Stomach smooth muscle (tissue), 2 donors: Measurements from ENCODE around the gene ZNF155.
"Not testable (repeated sequence)": the region's sequence is repeated elsewhere in the genome, so short reads cannot be mapped to it uniquely, and the experiment has no call there.

ENCODE experiments used
- H3K27ac ChIP-seq: one replicate; pipeline ENCODE4 v1.7.0; 2013; ENCODE audit warnings: mild to moderate bottlenecking, low read length, inconsistent platforms
- H3K27me3 ChIP-seq, 2 donors: one replicate each; pipeline ENCODE4 v1.7.0; 2013; ENCODE audit warnings: low read length in 2 of 2; ENCODE audit not compliant: insufficient read depth in 2 of 2, control insufficient read depth in 1 of 2
- H3K36me3 ChIP-seq, 2 donors: one replicate each; pipeline ENCODE4 v1.7.0; 2013; ENCODE audit warnings: low read length in 2 of 2; ENCODE audit not compliant: control insufficient read depth in 2 of 2, insufficient read depth in 2 of 2
- H3K4me1 ChIP-seq: one replicate; pipeline ENCODE4 v1.7.0; 2013; ENCODE audit warnings: low read length; ENCODE audit not compliant: control insufficient read depth, insufficient read depth
- H3K4me3 ChIP-seq, 2 donors: one replicate each; pipeline ENCODE4 v1.7.0; 2013; ENCODE audit warnings: low read length in 2 of 2
- H3K9ac ChIP-seq, 2 donors: one replicate each; pipeline ENCODE4 v1.7.0; 2013; ENCODE audit warnings: low read length in 2 of 2, mild to moderate bottlenecking in 1 of 2
- H3K9me3 ChIP-seq, 2 donors: one replicate each; pipeline ENCODE4 v1.7.0; 2013; ENCODE audit warnings: low read length in 2 of 2; ENCODE audit not compliant: control insufficient read depth in 2 of 2
- donor health status: healthy.
- donor health status: Pancreatic carcinoma.

The ZNF155 gene

DNA sequence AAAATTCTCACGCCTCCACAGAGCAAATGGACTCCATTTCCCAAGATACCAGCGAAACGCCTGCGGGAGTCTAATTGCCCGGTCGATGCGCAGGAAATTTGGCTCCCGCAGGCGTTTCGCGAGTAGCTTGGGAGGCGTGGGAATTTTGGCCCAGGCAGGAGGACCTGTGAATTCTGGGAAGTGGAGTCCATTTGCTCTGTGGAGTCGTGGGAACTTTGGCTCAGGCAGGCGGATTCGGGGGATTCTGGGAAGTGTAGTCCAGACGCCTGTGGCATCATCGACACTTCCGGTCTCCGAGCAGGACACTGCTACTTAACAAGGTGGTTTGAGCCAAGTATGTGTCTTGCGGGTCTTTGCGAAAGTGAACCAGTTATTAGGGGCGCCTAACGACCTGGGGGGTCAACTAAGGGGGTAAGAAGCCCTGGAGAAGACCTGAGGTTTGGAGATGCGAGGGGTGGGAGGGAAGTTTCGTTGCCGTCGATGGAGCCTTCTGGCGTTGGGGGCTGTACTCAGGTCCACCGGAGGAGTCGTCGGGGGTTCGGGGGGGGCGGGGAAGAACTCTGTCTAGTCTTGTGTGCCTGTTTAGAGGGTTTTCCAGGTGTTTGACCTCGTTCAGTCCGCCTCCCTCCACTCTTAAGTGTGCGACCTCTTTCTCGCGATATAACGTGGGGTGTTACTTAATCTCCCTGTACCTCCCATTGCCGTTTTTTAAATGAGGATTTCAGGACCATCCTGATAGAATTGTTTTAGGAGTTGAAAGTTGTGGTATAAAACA, at the start of gene ZNF155:
ZNF155 (plus strand) TSS at position 277 of the 775 bp plus-strand sequence. CDS start 4,356 bp downstream, outside the sequence.
- peaks cover 10 to 12% of the 10 kb centered on the region in 2 donors for H3K9me3 ChIP-seq
- no peaks in the 10 kb centered on the region for H3K4me1 ChIP-seq
- H3K27ac ChIP-seq: peak within 1 kb of the TSS; percentile 42
- H3K36me3 ChIP-seq: peaks cover 5 to 8% of the 10 kb centered on the region in 2 donors
- H3K27me3 ChIP-seq: no peaks in the 10 kb centered on the region
- peak within 1 kb of the TSS; percentile 82 to 95 for H3K4me3 ChIP-seq
- peak within 1 kb of the TSS; percentile 55 to 69 for H3K9ac ChIP-seq

GRCh38 chr19:43934985-43935708, 48.8 kb upstream of the ZNF155 start, which contains the start of gene ZNF45:
Gene ZNF45 (minus strand): TSS chr19:43935282. CDS start chr19:43922185, 13,097 bp downstream.
- Histone ChIP-seq H3K9me3 (no peaks in the 10 kb centered on the region), H3K36me3 (peaks cover 19 to 25% of the 10 kb centered on the region in 2 donors), H3K4me1 (peaks cover 8% of the 10 kb centered on the region), H3K4me3 (peak within 1 kb of the TSS; percentile 81 to 89), H3K9ac (peak within 1 kb of the TSS; percentile 90), H3K27ac (peak within 1 kb of the TSS; percentile 74), H3K27me3 (no peaks in the 10 kb centered on the region)

GRCh38 chr19:43936188-43936587, 47.8 kb upstream of the ZNF155 start:
- H3K27me3 ChIP-seq: no peaks in the 10 kb centered on the region
- no peak overlapping the region for H3K27ac ChIP-seq
- no peaks in the 10 kb centered on the region for H3K9me3 ChIP-seq
- no peak overlapping the region for H3K4me3 ChIP-seq
- H3K9ac ChIP-seq: no peak overlapping the region
- H3K4me1 ChIP-seq: peaks cover 8% of the 10 kb centered on the region
- H3K36me3 ChIP-seq: peaks cover 11 to 16% of the 10 kb centered on the region in 2 donors

DNA sequence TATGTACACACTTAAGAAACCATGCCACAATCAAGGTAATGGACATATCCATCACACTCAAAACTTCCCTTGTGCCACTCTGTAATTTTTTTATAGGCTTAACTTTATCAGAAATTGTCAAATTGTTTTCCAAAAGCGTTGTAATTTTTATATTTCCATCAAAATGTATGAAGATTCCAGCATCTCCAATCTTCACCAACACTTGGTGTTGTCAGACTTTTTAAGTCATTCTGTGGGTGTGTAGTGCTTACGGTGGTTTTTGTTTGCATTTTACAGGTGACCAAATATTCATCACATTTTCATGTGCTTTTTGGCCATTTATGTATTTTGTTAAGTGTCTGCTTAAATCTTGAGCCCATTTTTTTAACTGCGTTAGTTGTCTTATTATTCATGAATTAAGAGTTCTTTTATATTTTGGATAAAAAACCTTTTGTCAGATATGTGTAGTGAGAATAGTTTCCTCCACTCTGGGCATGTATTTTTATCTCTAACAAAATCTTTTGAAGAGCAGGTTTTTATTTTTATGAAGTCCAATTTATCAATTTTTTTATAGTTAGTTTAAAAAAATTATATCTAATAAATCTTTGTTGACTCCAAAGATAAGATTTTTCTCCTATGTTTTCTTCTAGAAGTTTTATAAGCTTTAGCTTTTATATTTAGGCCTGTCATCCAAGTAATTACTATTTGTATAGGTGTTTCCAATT, 44.3 kb upstream of the ZNF155 start:
- Histone ChIP-seq H3K27ac (no peak overlapping the region), H3K9ac (no peak overlapping the region), H3K4me1 (no peaks in the 10 kb centered on the region), H3K9me3 (no peaks in the 10 kb centered on the region), H3K27me3 (no peaks in the 10 kb centered on the region), H3K36me3 (no peaks in the 10 kb centered on the region), H3K4me3 (no peak overlapping the region)

GRCh38 chr19:43940719-43941118, 43.3 kb upstream of the ZNF155 start:
- Histone ChIP-seq H3K36me3 (no peaks in the 10 kb centered on the region), H3K27ac (no peak overlapping the region), H3K9ac (no peak overlapping the region), H3K4me1 (no peaks in the 10 kb centered on the region), H3K27me3 (no peaks in the 10 kb centered on the region), H3K4me3 (no peak overlapping the region), H3K9me3 (no peaks in the 10 kb centered on the region)

DNA sequence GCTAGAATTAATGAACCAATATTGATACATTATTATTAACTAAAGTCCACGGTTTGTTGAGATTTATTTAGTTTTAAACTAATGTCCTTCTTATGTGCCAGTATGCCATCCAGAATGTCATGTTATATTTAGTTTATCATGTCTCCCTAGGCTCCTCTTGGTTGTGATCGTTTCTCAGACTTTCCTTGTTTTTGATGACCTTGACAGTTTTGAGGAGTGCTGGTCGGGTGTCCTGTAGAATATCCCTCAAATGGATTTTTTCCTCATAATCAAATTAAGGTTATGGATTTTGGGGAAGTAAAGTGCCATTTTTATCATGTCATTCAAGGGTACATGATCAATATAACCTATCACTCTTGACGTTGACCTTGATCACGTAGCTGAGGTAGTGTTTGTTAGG, 42.8 kb upstream of the ZNF155 start:
- no peak overlapping the region for H3K4me3 ChIP-seq
- H3K4me1 ChIP-seq: no peaks in the 10 kb centered on the region
- H3K9me3 ChIP-seq: no peaks in the 10 kb centered on the region
- H3K36me3 ChIP-seq: no peaks in the 10 kb centered on the region
- no peak overlapping the region for H3K9ac ChIP-seq
- H3K27me3 ChIP-seq: no peaks in the 10 kb centered on the region
- no peak overlapping the region for H3K27ac ChIP-seq

GRCh38 chr19:43947412-43947811, 36.6 kb upstream of the ZNF155 start:
- not testable (repeated sequence) for H3K4me1 ChIP-seq, H3K9me3 ChIP-seq, H3K4me3 ChIP-seq, H3K9ac ChIP-seq, H3K27ac ChIP-seq, H3K27me3 ChIP-seq, H3K36me3 ChIP-seq

GRCh38 chr19:43949803-43950202, 34.2 kb upstream of the ZNF155 start:
- not testable (repeated sequence) for H3K4me3 ChIP-seq, H3K9ac ChIP-seq, H3K27ac ChIP-seq, H3K36me3 ChIP-seq, H3K27me3 ChIP-seq, H3K4me1 ChIP-seq
- H3K9me3 ChIP-seq: peaks cover 5 to 11% of the 10 kb centered on the region in 2 donors

- Histone ChIP-seq H3K27me3 (no peaks in the 10 kb centered on the region), H3K27ac (peak within 1 kb of the TSS; percentile 75), H3K36me3 (peaks cover 7% of the 10 kb centered on the region in 2 donors), H3K4me3 (peak within 1 kb of the TSS; percentile 96 to 98), H3K9ac (peak within 1 kb of the TSS; percentile 88 to 92), H3K4me1 (no peaks in the 10 kb centered on the region), H3K9me3 (peaks cover 9 to 13% of the 10 kb centered on the region in 2 donors)
Measured at GRCh38 chr19:43950834-43951645, 32.9 kb upstream of the ZNF155 start, which contains the start of gene ZNF221. Gene ZNF221 (plus strand): TSS chr19:43951228. CDS start chr19:43962727, 11,499 bp downstream.

- Histone ChIP-seq H3K4me3 (no peak overlapping the region), H3K27ac (no peak overlapping the region), H3K27me3 (no peaks in the 10 kb centered on the region), H3K9ac (no peak overlapping the region), H3K4me1 (no peaks in the 10 kb centered on the region), H3K9me3 (peaks cover 25 to 29% of the 10 kb centered on the region in 2 donors), H3K36me3 (peaks cover 9 to 11% of the 10 kb centered on the region in 2 donors)
Measured at GRCh38 chr19:43956827-43957226, 27.2 kb upstream of the ZNF155 start.
